ENCODE data around the gene TEPSIN.

TEPSIN gene

GRCh38 chr17:81179220-81179619, 59.6 kb downstream of the TEPSIN start:
- Histone ChIP-seq H2BK120ac (ENCODE audit: low read depth, low read length) (no peak overlapping the region), H3K27ac (ENCODE audit: low read length, poor library complexity, severe bottlenecking) (no peak overlapping the region), H3K18ac (ENCODE audit: low read depth in 1 of 2, low read length in 2 of 2) (no peak overlapping the region), H2AFZ (ENCODE audit: low read depth, low read length) (no peak overlapping the region), H2AK5ac (ENCODE audit: low read length, severe bottlenecking) (no peak overlapping the region), H3K9ac (ENCODE audit: low read length) (no peak overlapping the region), H3K14ac (ENCODE audit: low read length in 2 of 2) (no peak overlapping the region), H3K4ac (ENCODE audit: low read depth in 1 of 2, low read length in 2 of 2) (no peak overlapping the region), H3K4me2 (ENCODE audit: low read length, poor library complexity, severe bottlenecking) (no peak overlapping the region), H2BK12ac (ENCODE audit: low read length in 2 of 2) (no peak overlapping the region), H4K8ac (ENCODE audit: low read length) (no peak overlapping the region), H3K9me3 (ENCODE audit: control insufficient read depth, low read length) (peaks cover 6% of the 10 kb centered on the region), H3K4me1 (ENCODE audit: control insufficient read depth, insufficient read depth, low read depth, low read length) (peaks cover 3% of the 10 kb centered on the region), H3K23ac (ENCODE audit: low read length in 2 of 2) (no peak overlapping the region), H3K27me3 (ENCODE audit: control insufficient read depth in 1 of 2, insufficient read depth in 1 of 2, low read length in 2 of 2) (peaks cover 15 to 25% of the 10 kb centered on the region in 2 experiments), H2BK15ac (ENCODE audit: low read depth, poor library complexity, severe bottlenecking) (no peak overlapping the region), H3K79me1 (replicated peaks; ENCODE audit: low read length, poor library complexity, severe bottlenecking) (no peaks in the 10 kb centered on the region), H2BK5ac (ENCODE audit: low read depth, low read length, poor library complexity, severe bottlenecking) (no peak overlapping the region), H3K36me3 (ENCODE audit: control insufficient read depth in 1 of 2, insufficient read depth in 2 of 2, low read depth in 1 of 2, low read length in 2 of 2) (no peaks in the 10 kb centered on the region), H4K91ac (ENCODE audit: low read length) (no peak overlapping the region), H3K4me3 (ENCODE audit: insufficient read depth in 1 of 2, low read depth in 1 of 2, low read length in 2 of 2) (no peak overlapping the region)
- DNase-seq: no peak
- 82% methylated on average over 4 of the region's 9 CpGs for whole genome bisulfite sequencing

Measured in mesenchymal stem cell (in vitro differentiated cells and primary cell).